HG03342 (cell line): ENCODE measurements around the gene MEF2A.
A peak's percentile ranks its signal among the peaks of the same experiment; 100 is the strongest.

Experiments
- ATAC-seq: cut with Tn5 transposase; IDR thresholded peaks from one replicate; pipeline ENCODE4 v1.9.1; 2021; ENCODE audit warnings: mild to moderate bottlenecking, moderate library complexity; ENCODE audit not compliant: unreplicated experiment

The MEF2A gene

DNA sequence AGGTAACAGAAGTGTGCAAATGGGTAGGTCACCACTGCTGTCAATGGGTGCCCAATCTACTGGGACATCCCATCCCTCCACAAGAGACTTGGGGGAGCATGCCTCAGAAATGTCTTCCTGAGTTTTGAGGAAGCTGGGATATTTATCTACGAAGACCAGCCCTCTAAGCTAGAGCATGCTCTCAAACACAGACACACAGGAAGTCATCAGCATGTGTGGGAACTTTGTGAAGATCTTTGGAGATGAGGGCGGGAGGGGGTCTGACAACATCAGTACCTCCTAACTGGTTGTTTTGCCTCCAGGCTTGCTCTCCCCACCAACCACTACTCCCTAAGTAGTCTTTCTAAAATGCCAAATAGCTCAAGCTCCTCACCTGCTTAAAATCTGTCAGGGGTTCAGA is 3.5 kb upstream of the MEF2A start:
- ATAC-seq, result no peak

DNA sequence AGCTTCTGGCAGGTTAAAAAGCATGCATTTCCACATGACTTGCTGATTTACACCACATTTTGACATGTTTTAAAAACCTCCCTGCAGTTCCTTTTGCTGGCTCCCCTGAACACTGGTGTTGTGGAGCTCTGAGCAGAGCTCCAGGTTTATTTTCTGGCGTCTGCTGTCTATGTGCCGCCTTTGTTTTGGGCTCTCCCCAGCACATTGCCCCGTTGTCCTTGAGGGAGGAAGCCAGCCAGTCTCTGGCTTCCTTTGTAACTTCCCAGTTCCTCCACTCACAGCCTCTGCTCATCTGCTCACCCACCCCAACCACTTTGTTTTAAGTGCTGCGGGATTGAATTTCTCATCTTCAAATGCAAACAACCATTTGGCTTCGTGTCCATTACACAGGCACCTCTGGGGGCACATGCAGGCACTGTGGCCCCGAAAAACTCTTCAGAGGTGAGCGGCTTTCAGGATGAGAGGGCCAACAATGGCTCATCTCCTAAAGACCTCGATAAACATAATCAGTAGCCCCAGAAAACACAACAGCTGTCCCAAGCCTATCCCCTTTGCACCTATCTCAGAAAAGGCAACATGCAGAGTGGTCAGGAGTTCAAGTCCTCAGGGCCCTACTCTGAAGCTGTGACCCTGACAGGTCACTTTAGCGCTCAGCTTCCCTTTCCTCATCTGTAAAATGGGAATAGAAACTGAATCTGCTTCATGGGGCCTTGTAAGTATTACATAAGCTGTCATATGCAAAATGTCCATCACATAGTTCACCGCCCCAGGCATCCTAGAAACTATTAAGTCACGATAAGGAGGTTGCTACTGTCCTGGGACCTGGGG is 1.3 kb upstream of the MEF2A start:
- peak; percentile 31 for ATAC-seq

GRCh38 chr15:99565049-99565298 is 810 bp upstream of the MEF2A start:
- ATAC-seq, result no peak

GRCh38 chr15:99566157-99566897 is 543 bp downstream of the MEF2A start:
- ATAC-seq, result no peak

GRCh38 chr15:99568625-99569352 is 3.0 kb downstream of the MEF2A start:
- no peak for ATAC-seq

DNA sequence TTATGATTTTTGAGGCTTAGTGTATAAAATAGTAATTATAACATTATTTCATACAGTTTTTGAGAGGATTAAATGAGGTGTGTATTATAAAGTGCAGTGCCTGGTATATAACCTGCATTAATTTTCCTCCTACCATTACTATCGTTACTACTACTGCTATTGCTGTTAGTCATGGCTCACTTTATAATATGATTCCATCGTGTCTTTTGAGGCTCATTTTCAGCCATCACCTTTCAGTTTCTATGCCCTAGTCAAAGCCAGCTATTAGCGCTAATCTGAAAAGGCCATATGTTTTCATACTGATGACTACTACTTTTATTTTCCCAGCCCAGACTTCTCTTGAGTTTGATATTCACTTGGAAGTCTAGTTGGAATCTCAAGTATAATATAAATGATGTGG is 5.5 kb downstream of the MEF2A start:
- ATAC-seq, result no peak

GRCh38 chr15:99574048-99574447 is 8.3 kb downstream of the MEF2A start:
- no peak for ATAC-seq

- ATAC-seq, result no peak
Measured at GRCh38 chr15:99574502-99574901, 8.7 kb downstream of the MEF2A start.

DNA sequence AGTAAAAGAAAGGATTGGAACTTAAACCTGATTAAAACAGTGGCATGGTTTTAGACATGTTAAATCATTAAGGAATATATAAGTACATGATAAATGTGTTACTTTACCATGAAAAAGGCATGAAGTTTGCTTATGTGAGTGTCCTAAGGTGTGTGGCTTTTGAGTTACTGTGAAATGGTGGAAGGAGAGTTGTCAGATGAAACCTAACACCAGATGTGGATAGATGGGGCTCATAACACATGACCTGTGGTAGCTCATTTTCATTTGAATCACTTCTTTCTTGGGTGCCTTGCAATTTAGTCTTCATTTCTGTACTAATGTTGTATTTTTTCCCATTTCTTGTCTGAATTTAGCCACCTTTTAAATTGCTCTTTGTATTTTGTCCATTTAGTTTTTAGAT is 13.0 kb downstream of the MEF2A start:
- no peak for ATAC-seq

GRCh38 chr15:99580076-99580475 is 14.3 kb downstream of the MEF2A start:
- no peak for ATAC-seq

DNA sequence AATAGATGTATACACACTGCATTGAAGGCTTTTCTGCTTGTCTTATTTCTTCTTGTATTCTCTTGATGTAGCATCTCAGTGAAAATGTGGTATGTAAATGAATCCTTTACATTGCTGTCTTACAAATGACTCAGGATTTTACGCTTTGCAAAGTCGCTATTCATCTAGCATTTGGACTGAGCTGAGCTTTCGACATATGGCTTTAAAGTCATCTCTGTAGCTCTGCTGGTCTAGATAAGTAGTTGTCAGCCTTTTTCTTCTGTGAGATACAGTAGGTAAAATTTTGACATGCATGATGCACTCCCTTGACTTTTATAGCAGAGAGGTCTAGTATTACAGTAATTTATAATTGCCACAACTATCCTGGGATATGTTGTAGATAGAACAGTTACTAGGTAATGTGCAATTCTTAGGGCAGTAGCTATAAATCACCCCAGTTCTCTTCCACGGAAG is 16.8 kb downstream of the MEF2A start:
- ATAC-seq, result no peak

DNA sequence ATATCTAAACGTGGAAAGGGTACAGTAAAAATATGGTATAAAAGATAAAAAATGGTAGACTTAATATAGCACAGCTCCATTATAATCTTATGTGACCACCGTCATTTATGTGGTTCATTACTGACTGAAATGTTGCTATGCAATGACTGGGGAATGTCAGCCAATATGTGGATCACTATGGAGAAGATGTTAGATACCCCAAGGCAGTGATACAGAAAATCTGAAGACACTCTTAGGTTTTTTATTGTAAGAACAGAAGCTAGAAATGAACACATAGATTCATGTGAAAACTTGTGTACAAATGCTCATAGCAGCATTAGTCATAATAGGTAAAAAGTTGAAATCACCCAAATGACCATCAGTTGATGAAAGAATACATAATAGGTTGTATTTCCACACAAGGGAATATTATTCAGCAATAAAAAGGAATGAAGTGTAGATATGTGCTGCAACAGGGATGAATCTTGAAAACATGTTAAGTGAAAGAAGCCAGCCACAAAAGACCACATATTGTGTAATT is 18.4 kb downstream of the MEF2A start:
- ATAC-seq, result no peak

DNA sequence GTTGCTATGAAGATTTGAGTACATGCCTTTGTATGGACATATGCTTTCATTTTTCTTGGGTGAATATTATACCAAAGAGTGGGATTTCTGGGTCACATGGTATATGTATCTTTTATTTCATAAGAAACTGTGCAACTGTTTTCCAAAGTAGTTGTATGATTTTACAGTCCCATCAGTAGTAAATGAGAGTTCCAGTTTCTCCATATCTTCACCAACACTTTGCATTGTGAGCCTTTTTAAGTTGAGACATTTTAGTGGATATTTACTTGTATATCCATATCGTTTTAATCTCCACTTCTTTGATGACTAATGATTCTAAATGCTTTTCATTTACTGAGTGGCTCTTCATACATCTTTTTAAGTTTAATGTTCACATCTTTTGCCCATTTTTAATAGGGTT is 20.3 kb downstream of the MEF2A start:
- no peak for ATAC-seq

- ATAC-seq, result no peak
Measured at GRCh38 chr15:99589801-99590200, 24.0 kb downstream of the MEF2A start.

DNA sequence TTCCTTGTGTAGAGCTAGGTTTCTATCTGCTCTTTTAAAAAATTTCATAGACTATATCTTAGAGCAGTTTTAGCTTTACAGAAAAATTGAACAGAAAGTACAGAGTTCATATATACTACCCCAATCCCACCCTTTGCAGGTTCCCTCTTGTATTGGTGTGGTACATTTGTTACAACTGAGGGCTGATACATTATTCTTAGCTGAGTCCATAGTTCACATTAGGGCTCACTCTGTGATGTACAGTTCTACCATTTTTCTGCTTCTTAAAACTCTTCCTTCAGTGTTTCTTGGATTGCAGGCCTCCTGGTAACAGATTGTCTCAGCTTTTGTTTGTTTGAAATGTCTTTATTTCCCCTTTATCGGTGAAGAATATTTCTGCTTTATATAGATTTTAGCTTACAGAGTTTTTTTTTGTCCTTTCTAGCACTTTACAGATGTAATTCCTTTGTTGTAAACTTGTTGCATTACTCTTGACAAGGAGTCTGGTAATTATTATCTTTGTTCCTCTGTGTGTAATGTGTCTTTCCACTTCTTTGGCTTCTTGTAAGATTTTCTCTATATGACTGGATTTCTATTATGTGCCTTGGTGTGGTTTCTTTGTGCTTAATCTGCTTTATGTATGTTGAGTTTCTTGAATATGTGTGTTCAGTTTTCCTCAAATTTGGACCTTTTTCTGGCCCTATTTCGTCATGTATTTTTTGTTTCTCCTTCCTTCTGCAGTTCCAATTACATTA is 25.3 kb downstream of the MEF2A start:
- ATAC-seq, result no peak

DNA sequence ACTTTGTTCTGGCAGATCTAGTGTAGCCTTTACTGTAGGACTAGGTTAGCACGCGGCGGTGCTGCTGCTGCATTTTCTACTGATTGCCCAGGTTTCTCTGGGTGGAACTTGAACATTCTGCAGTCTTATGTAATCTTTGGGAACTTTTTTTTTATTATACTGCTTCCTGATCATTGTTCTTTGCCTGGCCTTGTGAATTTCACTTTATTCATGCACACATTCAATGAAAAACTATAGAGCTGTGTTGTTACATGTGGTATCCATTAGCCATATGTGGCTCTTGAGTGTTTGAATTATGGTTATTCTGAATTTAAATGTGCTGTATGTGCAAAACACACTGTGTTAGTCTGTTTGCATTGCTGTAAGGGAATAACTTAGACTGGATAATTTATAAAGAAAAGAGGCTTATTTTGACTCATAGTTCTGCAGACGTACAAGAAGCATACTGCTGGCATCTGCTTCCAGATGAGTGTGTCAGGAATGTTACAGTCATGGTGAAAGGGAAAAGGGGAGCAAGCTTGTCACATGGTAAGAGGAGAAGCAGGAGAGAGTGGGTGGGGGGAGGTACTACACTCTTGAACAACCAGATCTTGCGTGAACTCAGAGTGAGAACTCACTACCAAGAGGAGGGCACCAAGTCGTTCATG is 26.5 kb downstream of the MEF2A start:
- no peak for ATAC-seq

- no peak for ATAC-seq
Measured at GRCh38 chr15:99593070-99593469, 27.3 kb downstream of the MEF2A start.

DNA sequence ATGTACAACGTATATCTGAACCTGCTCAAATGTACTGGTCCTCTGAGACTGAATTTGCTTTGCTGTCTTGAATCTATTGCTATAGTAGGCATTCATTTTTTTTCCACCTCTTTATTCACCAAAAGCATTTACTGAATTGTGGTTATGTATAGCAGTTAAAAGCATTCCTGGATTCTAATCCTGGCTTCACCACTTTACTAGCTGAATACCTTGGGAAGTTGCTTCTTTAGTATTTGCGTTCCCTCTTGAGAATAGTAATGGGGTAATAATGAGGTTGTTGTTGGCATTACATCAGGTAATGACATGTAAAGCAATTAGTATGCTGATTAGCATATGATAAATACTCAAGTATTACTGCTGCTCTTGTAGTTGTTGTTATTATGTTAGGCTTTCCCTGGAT is 29.1 kb downstream of the MEF2A start:
- ATAC-seq, result no peak

DNA sequence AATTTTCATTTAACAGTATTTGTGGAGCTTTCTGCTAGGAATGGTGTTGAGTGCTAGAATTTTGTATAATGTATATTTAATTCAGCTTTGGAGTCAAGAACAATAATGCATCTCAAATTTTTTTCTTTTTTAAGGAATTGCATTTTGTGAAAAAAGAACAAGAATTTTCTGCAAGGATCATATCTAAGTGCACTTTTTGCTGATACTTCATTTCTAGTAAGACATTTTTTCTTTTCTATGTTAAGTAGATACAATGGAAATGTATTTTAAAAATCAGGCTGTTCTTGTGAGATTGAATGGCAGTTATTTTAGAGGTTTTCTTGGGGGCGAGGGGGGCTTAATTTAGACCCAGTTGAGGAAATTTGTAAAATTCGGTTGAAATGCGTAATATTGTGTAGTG is 32.5 kb downstream of the MEF2A start:
- ATAC-seq, result no peak

GRCh38 chr15:99603828-99604227 is 38.0 kb downstream of the MEF2A start:
- no peak for ATAC-seq

DNA sequence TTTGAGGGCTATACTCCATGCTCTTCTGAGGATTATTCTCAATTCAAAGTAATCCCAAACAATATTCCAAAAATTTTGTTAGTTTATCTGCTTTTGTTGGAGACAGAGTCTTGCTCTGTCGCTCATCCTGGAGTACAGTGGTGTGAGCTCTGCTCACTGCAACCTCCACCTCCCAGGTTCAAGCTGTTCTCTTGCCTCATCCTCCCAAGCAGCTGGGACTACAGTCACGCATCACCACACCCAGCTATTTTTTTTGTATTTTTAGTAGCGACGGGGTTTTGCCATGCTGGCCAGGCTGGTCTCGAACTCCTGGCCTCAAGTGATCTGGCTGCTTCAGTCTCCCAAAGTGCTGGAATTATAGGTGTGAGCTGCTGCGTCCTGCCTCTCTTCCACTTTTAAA is 39.1 kb downstream of the MEF2A start:
- ATAC-seq, result no peak
